BE2C (cell line): ENCODE measurements around the gene RBM20.
"Not testable (repeated sequence)": the region's sequence is repeated elsewhere in the genome, so short reads cannot be mapped to it uniquely, and the experiment has no call there.

Experiments
- DNase-seq: peaks from one replicate; pipeline ENCODE4 v3.0.0-alpha.2; 2020
- H3K27me3 ChIP-seq: fragments of 250-450 bp; sonication (Bioruptor Pico); 2 replicates; pipeline ENCODE4 v1.5.1; 2020; ENCODE audit warnings: mild to moderate bottlenecking
- H3K36me3 ChIP-seq: fragments of 250-450 bp; sonication (Bioruptor Pico); 2 replicates; pipeline ENCODE4 v1.5.1; 2020; ENCODE audit warnings: mild to moderate bottlenecking
- H3K4me1 ChIP-seq: fragments of 250-450 bp; sonication (Bioruptor Pico); 2 replicates; pipeline ENCODE4 v1.5.1; 2020
- H3K4me3 ChIP-seq: 2 replicates; pipeline ENCODE4 v1.5.1; 2011; ENCODE audit warnings: low read depth, low read length
- H3K9me3 ChIP-seq: fragments of 250-450 bp; sonication (Bioruptor Pico); 2 replicates; pipeline ENCODE4 v1.5.1; 2020
- TF ChIP-seq, protein P1 (sequence below): IDR thresholded peaks from 2 replicates; pipeline ENCODE4 v1.5.1; 2012; ENCODE audit warnings: mild to moderate bottlenecking, low read depth, low read length

RBM20 gene

GRCh38 chr10:110620398-110620719, 23.8 kb upstream of the RBM20 start:
- no peak for DNase-seq
- Histone ChIP-seq H3K27me3 (no peaks in the 10 kb centered on the region), H3K4me3 (no peak overlapping the region), H3K36me3 (no peaks in the 10 kb centered on the region), H3K9me3 (no peaks in the 10 kb centered on the region), H3K4me1 (peaks cover 3% of the 10 kb centered on the region; the same call in 1 of the 2 replicates)
- TF ChIP-seq, protein P1, sequence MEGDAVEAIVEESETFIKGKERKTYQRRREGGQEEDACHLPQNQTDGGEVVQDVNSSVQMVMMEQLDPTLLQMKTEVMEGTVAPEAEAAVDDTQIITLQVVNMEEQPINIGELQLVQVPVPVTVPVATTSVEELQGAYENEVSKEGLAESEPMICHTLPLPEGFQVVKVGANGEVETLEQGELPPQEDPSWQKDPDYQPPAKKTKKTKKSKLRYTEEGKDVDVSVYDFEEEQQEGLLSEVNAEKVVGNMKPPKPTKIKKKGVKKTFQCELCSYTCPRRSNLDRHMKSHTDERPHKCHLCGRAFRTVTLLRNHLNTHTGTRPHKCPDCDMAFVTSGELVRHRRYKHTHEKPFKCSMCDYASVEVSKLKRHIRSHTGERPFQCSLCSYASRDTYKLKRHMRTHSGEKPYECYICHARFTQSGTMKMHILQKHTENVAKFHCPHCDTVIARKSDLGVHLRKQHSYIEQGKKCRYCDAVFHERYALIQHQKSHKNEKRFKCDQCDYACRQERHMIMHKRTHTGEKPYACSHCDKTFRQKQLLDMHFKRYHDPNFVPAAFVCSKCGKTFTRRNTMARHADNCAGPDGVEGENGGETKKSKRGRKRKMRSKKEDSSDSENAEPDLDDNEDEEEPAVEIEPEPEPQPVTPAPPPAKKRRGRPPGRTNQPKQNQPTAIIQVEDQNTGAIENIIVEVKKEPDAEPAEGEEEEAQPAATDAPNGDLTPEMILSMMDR: no peak

- not testable (repeated sequence) for H3K4me1 ChIP-seq, H3K36me3 ChIP-seq, H3K9me3 ChIP-seq, H3K27me3 ChIP-seq, DNase-seq, H3K4me3 ChIP-seq
These were observed 20.8 kb upstream of the RBM20 start for GRCh38 chr10:110623316-110623715.

GRCh38 chr10:110625356-110625894, 18.7 kb upstream of the RBM20 start:
- TF ChIP-seq, protein P1: no peak
- H3K27me3 ChIP-seq: no peaks in the 10 kb centered on the region
- no peaks in the 10 kb centered on the region for H3K9me3 ChIP-seq
- no peak for DNase-seq
- H3K4me3 ChIP-seq: no peak overlapping the region
- H3K36me3 ChIP-seq: no peaks in the 10 kb centered on the region
- H3K4me1 ChIP-seq: no peaks in the 10 kb centered on the region

GRCh38 chr10:110625951-110626855, 17.9 kb upstream of the RBM20 start:
- Histone ChIP-seq H3K4me3 (no peak overlapping the region), H3K36me3 (no peaks in the 10 kb centered on the region), H3K9me3 (no peaks in the 10 kb centered on the region), H3K4me1 (no peaks in the 10 kb centered on the region), H3K27me3 (no peaks in the 10 kb centered on the region)
- TF ChIP-seq, protein P1: no peak
- no peak for DNase-seq

DNA sequence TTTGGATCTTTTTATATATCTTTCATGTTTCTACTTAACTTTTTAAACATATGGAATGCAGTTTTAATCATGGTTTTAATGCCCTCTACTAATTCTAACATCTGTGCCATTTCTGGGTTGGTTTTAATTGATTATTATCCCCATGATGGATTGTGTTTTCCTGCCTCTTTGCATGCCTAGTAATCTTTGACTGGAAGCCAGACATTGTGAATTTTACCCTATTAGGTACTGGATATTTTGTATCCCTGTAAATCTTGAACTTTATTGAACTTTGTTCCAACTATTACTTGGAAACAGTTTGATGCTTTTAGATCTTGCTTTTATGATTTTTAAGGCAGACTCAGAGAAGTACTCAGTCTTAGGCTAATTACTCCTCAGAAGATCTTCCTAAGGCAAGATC, 16.0 kb upstream of the RBM20 start:
- TF ChIP-seq, protein P1: no peak
- H3K36me3 ChIP-seq: no peaks in the 10 kb centered on the region
- H3K4me1 ChIP-seq: no peaks in the 10 kb centered on the region
- no peak overlapping the region for H3K4me3 ChIP-seq
- no peak for DNase-seq
- no peaks in the 10 kb centered on the region for H3K27me3 ChIP-seq
- no peaks in the 10 kb centered on the region for H3K9me3 ChIP-seq

DNA sequence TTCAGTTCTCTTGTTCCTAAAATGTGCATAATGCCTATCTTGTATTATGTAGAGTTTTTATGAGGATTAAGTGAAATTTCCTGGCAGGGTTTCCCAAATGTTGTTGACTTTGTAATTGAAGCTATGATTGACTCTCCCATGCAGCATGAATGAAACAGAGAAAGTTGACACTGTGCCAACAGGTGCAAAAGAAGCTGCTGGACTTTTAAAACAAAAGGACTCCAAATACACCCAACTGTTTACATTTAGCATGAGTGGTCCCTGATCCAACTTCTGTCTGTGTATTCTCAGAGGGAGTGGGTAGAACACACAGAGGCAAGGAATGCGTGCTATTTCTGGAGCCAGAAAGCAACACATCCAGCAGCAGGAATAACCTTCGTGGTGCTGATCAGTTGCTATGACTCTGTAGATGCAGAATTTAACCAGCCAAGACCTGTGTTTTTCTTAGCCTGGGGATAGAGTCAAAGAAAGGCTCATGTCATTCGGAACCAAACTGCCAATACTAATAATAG, 14.4 kb upstream of the RBM20 start:
- no peaks in the 10 kb centered on the region for H3K36me3 ChIP-seq
- no peaks in the 10 kb centered on the region for H3K27me3 ChIP-seq
- no peaks in the 10 kb centered on the region for H3K9me3 ChIP-seq
- DNase-seq: no peak
- no peak overlapping the region for H3K4me3 ChIP-seq
- H3K4me1 ChIP-seq: no peaks in the 10 kb centered on the region; the same call in 1 of the 2 replicates
- TF ChIP-seq, protein P1: no peak
